Fibroblast of the aortic adventitia (primary cell): ENCODE measurements around the gene PLA2G7. TPM values are rescaled to one million over a fixed set of nuclear protein-coding genes. Genes with fewer than 3 reads are reported as not detected.

ENCODE experiments used
- DNase-seq: peaks from one replicate; pipeline ENCODE4 v3.0.0-alpha.2; 2010; ENCODE audit warnings: low read depth
- H3K4me3 ChIP-seq: 2 replicates; pipeline ENCODE4 v1.5.1; 2011; ENCODE audit warnings: low read depth, mild to moderate bottlenecking, control low read depth, low read length, moderate library complexity
- CTCF ChIP-seq: IDR thresholded peaks from 2 replicates; pipeline ENCODE4 v1.5.1; 2011; ENCODE audit warnings: mild to moderate bottlenecking, low read length, control low read depth, inconsistent platforms; ENCODE audit not compliant: insufficient read depth
- total RNA-seq: library from RNA; depleted of rRNA; stranded (reverse); fragments of >200 nt; gene quantifications from 2 replicates; pipeline ENCODE4 v1.2.3, GENCODE V29; 2012; ENCODE audit warnings: low replicate concordance

The PLA2G7 gene
- total RNA-seq, 1 donor, result not detected

- no peak for TF ChIP-seq CTCF
- DNase-seq, result no peak
- no peak overlapping the region for H3K4me3 ChIP-seq
Observed at GRCh38 chr6:46689657-46690056, 45.5 kb downstream of the PLA2G7 start.

- TF ChIP-seq CTCF, result no peak
- no peak for DNase-seq
- H3K4me3 ChIP-seq, result no peak overlapping the region
Observed at GRCh38 chr6:46688966-46689335, 46.2 kb downstream of the PLA2G7 start.

GRCh38 chr6:46688117-46688965, 46.8 kb downstream of the PLA2G7 start:
- no peak for TF ChIP-seq CTCF
- no peak for DNase-seq
- H3K4me3 ChIP-seq, result no peak overlapping the region

- DNase-seq, result no peak
- no peak for TF ChIP-seq CTCF
- H3K4me3 ChIP-seq, result no peak within 1 kb of the TSS
Observed at GRCh38 chr6:46687619-46688097, 47.5 kb downstream of the PLA2G7 start, which contains the start of gene TDRD6. Gene TDRD6 (plus strand): TSS chr6:46687885. CDS start chr6:46688129, 244 bp downstream.

GRCh38 chr6:46684771-46685170, 50.4 kb downstream of the PLA2G7 start:
- DNase-seq, result peak; percentile 79
- no peak for TF ChIP-seq CTCF
- H3K4me3 ChIP-seq, result no peak overlapping the region

- TF ChIP-seq CTCF, result peak; percentile 17
- H3K4me3 ChIP-seq, result no peak overlapping the region
- DNase-seq, result no peak
Observed at GRCh38 chr6:46677314-46677654, 57.9 kb downstream of the PLA2G7 start.
